Stimulated activated naive B cell treated with anti-CD40 and anti-IgM and Interleukin-4, amounts not matched to agents 10 μg/mL and 1 μg/mL and 100 μg/mL, for 72 hours (primary cell): ENCODE results near the gene KIF6.
A peak's percentile ranks its signal among the peaks of the same experiment; 100 is the strongest.

ENCODE experiments used
- ATAC-seq, 2 donors: fragments of 150-1000 bp; cut with Tn5 transposase; replicated peaks; 2 replicates each; pipeline ENCODE4 v1.10.0; 2021; ENCODE audit warnings: moderate library complexity in 1 of 2
- DNase-seq: peaks from one replicate; pipeline ENCODE4 v3.0.0; 2021
- H3K27ac Mint-ChIP-seq: one replicate; pipeline ENCODE4 v1.8.0; 2022; ENCODE audit warnings: mild to moderate bottlenecking, mixed read lengths
- H3K27me3 Mint-ChIP-seq, 2 donors: one replicate each; pipeline ENCODE4 v1.8.0; 2022; ENCODE audit warnings: mixed read lengths in 2 of 2
- H3K36me3 Mint-ChIP-seq, 2 donors: one replicate each; pipeline ENCODE4 v1.8.0; 2022; ENCODE audit warnings: mixed read lengths in 2 of 2, mild to moderate bottlenecking in 1 of 2
- H3K4me1 Mint-ChIP-seq, 2 donors: one replicate each; pipeline ENCODE4 v1.8.0; 2022; ENCODE audit warnings: mixed read lengths in 2 of 2, mild to moderate bottlenecking in 1 of 2
- H3K4me3 Mint-ChIP-seq, 2 donors: one replicate each; pipeline ENCODE4 v1.8.0; 2022; ENCODE audit warnings: mild to moderate bottlenecking in 2 of 2, mixed read lengths in 2 of 2, moderate library complexity in 1 of 2
- H3K9me3 Mint-ChIP-seq, 2 donors: one replicate each; pipeline ENCODE4 v1.8.0; 2022; ENCODE audit warnings: mixed read lengths in 2 of 2, mild to moderate bottlenecking in 1 of 2

KIF6 gene

DNA sequence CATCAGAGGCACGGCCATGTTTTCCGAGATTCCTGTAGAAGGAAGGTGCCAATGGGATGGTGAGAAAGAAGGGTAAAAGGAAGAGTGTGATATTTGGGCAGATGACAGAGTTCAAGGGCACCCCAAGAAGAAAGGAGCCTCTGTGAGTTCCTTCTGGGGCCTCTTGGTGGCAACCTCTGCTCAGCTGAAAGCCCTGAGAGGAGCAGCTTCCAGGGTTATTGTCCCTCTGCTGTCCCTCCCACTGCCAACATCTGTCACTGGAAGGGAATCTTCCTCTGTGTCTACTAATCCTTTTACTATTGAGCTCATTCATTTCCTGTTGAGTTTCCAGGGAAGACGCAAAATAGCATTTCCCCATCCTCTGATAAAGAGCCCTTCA is 362.7 kb downstream of the KIF6 start:
- peaks cover 0 to 21% of the 10 kb centered on the region in 2 donors for H3K27me3 Mint-ChIP-seq
- ATAC-seq (peak; percentile 60), DNase-seq (no peak)
- no peaks in the 10 kb centered on the region for H3K36me3 Mint-ChIP-seq
- peaks cover 6 to 17% of the 10 kb centered on the region in 2 donors for H3K4me1 Mint-ChIP-seq
- H3K27ac Mint-ChIP-seq = no peak overlapping the region
- no peaks in the 10 kb centered on the region for H3K9me3 Mint-ChIP-seq
- no peak overlapping the region for H3K4me3 Mint-ChIP-seq

DNA sequence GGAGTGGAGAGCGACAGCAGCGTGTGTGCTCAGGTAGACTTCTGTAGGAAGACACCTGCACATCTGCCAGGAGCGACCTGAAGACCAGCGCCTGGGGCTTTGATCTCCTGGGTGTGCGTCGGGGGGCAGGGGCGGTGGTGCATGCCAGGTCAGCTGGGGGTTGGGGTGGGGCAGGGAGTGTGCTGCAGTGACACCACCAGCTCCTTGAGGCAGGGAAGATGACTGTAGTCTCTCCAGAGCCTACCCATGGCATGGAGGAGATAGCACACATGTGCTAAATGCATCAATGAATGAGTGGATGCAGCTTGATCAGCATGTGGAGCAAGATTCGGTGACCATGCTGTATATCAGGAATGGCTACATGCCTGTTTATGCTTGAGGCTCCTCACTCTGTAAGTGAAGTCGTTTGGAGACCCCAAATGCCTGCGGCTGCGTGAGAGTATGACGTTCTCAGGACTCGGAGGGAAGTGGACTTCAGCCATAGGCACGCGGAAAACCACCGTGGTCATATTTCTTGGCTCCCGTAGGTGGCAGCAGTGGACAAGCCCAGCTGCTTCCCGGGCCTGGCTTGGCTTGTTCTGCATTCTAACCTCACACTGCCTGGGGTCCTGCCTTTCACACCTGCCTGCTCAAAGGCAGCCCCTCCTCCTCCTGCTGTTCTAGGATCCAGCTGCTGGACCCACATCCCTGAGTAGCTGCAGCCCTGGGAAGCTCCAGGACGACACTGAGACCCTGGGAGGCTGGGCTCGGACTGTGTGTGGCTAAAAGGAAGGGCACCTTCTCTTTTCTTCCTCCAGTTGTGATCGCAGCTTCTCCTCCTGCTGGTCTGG is 363.3 kb downstream of the KIF6 start:
- peaks cover 6 to 17% of the 10 kb centered on the region in 2 donors for H3K4me1 Mint-ChIP-seq
- peak; percentile 92 to 94 for ATAC-seq

DNA sequence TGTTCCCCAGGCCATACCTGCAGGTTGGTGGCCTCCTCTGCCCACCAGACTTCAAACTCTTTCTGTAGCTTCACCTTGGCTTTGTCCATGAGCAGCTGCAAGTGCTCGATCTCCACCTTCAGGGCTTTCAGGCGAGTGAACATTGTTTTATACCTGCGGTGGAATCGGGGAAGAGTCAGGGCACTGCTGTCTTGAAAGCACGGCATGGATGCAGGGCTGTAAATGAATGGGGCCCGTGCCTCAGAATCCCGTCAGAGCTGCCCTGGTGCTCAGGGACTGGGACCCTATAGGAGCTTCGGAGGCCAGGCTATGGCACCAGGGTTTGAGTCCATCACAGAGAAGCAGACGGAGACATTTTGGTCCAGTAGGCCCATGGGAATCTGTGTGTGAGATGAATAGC is 364.8 kb downstream of the KIF6 start:
- peaks cover 6 to 17% of the 10 kb centered on the region in 2 donors for H3K4me1 Mint-ChIP-seq
- H3K36me3 Mint-ChIP-seq = no peaks in the 10 kb centered on the region

More for the DNA sequence above, 363.3 kb downstream of the KIF6 start:
- peak; percentile 44 for DNase-seq
- peaks cover 0 to 21% of the 10 kb centered on the region in 2 donors for H3K27me3 Mint-ChIP-seq
- no peak overlapping the region for H3K27ac Mint-ChIP-seq
- H3K9me3 Mint-ChIP-seq = no peaks in the 10 kb centered on the region
- H3K36me3 Mint-ChIP-seq = no peaks in the 10 kb centered on the region
- no peak overlapping the region for H3K4me3 Mint-ChIP-seq

GRCh38 chr6:39357998-39358686 is 367.1 kb downstream of the KIF6 start:
- Mint-ChIP-seq H3K27me3 (peaks cover 0 to 12% of the 10 kb centered on the region in 2 donors), H3K4me1 (peaks cover 6 to 17% of the 10 kb centered on the region in 2 donors), H3K36me3 (no peaks in the 10 kb centered on the region), H3K9me3 (no peaks in the 10 kb centered on the region), H3K4me3 (no peak overlapping the region), H3K27ac (no peak overlapping the region)
- ATAC-seq (no peak), DNase-seq (no peak)

More for the DNA sequence above, 364.8 kb downstream of the KIF6 start:
- DNase-seq (no peak), ATAC-seq (no peak)
- no peak overlapping the region for H3K4me3 Mint-ChIP-seq
- peak overlapping the region; percentile 16 for H3K27ac Mint-ChIP-seq
- no peaks in the 10 kb centered on the region for H3K9me3 Mint-ChIP-seq
- peaks cover 0 to 18% of the 10 kb centered on the region in 2 donors for H3K27me3 Mint-ChIP-seq

DNA sequence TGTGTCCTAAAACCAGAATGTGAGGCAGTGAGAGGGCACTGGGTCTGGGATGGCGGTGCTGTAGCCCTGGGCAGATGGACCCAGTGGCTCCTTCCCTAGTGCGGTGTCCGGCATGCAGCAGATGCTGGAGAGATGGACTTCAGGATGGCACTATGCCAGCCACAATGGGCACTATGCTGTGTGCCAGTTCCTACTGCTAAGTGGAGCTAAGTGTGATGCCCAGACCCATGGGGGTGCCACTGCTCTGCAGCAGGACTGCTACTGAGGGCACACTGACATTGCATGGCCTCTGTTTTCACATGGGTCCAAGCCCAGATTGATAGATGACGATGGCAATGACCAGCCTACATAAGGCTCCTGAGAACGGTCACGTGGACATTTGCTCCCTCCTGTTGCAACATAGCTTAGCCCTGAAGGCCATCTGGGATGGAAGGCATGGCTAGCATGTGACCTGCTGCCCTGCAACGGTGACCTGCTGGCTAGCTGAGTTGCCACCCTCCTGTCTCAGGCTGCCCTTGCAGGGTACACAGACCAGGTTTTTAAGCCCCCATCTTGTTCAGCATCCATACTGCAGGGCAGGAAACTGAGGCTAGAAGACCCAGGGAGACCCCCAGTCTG is 371.4 kb downstream of the KIF6 start:
- DNase-seq (no peak), ATAC-seq (no peak)
- H3K27ac Mint-ChIP-seq = no peak overlapping the region
- H3K9me3 Mint-ChIP-seq = no peaks in the 10 kb centered on the region
- H3K4me1 Mint-ChIP-seq = no peaks in the 10 kb centered on the region
- H3K27me3 Mint-ChIP-seq = no peaks in the 10 kb centered on the region
- H3K4me3 Mint-ChIP-seq = no peak overlapping the region
- no peaks in the 10 kb centered on the region for H3K36me3 Mint-ChIP-seq

- H3K27ac Mint-ChIP-seq = no peak overlapping the region
Measured at GRCh38 chr6:39350723-39351505, 374.3 kb downstream of the KIF6 start.

GRCh38 chr6:39348740-39349139 is 376.5 kb downstream of the KIF6 start:
- Mint-ChIP-seq H3K27me3 (peaks cover 0 to 5% of the 10 kb centered on the region in 2 donors), H3K4me1 (peaks cover 7 to 11% of the 10 kb centered on the region in 2 donors), H3K9me3 (peaks cover 2 to 4% of the 10 kb centered on the region in 2 donors), H3K27ac (no peak overlapping the region), H3K4me3 (no peak overlapping the region), H3K36me3 (peaks cover 0 to 9% of the 10 kb centered on the region in 2 donors)
- DNase-seq (no peak), ATAC-seq (no peak)

More at GRCh38 chr6:39350723-39351505, 374.3 kb downstream of the KIF6 start:
- H3K9me3 Mint-ChIP-seq = no peaks in the 10 kb centered on the region
- no peak overlapping the region for H3K4me3 Mint-ChIP-seq
- H3K36me3 Mint-ChIP-seq = no peaks in the 10 kb centered on the region
- no peak for DNase-seq
- no peak for ATAC-seq
- H3K27me3 Mint-ChIP-seq = peaks cover 0 to 5% of the 10 kb centered on the region in 2 donors
- peaks cover 4 to 7% of the 10 kb centered on the region in 2 donors for H3K4me1 Mint-ChIP-seq

DNA sequence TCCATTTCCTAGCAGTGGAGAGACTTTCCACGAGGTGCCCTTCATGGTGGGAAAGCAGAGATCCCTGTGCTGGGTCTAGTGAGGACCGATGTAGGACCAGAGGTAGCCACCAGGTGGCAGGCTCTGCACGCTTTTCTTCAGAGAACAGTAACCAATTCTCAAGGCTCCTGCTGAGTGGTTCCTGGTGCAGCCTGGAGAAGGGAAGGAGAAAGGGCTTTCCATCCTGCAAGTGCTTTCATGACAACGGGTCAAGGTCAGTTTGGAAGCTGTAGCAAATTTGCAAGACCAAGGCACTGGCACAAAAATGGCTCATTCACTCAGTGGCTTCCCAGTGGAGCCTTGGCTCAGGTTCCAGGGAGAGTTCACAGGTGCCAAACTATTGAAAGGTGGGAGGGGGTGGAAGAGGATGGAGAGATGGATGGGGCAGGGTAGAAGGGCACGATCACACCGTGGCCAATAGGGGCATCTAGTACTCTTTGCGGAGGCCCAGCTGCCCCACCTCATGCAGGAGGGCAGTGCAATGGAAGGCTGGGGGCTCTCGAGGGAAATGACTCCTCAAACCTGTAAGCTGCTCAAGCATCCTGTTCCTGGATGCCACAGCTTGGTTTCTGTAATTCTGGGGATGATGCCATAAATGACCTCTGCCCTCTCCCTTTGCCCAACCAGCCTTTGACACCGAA is 377.2 kb downstream of the KIF6 start:
- Mint-ChIP-seq H3K9me3 (peaks cover 2 to 4% of the 10 kb centered on the region in 2 donors), H3K4me1 (peaks cover 7 to 17% of the 10 kb centered on the region in 2 donors), H3K27ac (no peak overlapping the region), H3K36me3 (peaks cover 0 to 10% of the 10 kb centered on the region in 2 donors), H3K27me3 (peaks cover 0 to 5% of the 10 kb centered on the region in 2 donors), H3K4me3 (no peak overlapping the region)
- peak; percentile 41 for DNase-seq
- peak; percentile 51 to 70 for ATAC-seq

- no peak for DNase-seq
- no peak overlapping the region for H3K4me3 Mint-ChIP-seq
- peaks cover 0 to 10% of the 10 kb centered on the region in 2 donors for H3K36me3 Mint-ChIP-seq
- peaks cover 0 to 5% of the 10 kb centered on the region in 2 donors for H3K27me3 Mint-ChIP-seq
- peaks cover 7 to 23% of the 10 kb centered on the region in 2 donors for H3K4me1 Mint-ChIP-seq
- no peak overlapping the region for H3K27ac Mint-ChIP-seq
- no peak for ATAC-seq
- peaks cover 2 to 4% of the 10 kb centered on the region in 2 donors for H3K9me3 Mint-ChIP-seq
Measured at GRCh38 chr6:39347206-39347605, 378.0 kb downstream of the KIF6 start.

GRCh38 chr6:39344821-39345280 is 380.4 kb downstream of the KIF6 start:
- peaks cover 0 to 10% of the 10 kb centered on the region in 2 donors for H3K36me3 Mint-ChIP-seq
- H3K27ac Mint-ChIP-seq = peak overlapping the region; percentile 94
- DNase-seq (no peak), ATAC-seq (no peak)
- peaks cover 0 to 5% of the 10 kb centered on the region in 2 donors for H3K27me3 Mint-ChIP-seq
- no peak overlapping the region for H3K4me3 Mint-ChIP-seq
- peaks cover 7 to 27% of the 10 kb centered on the region in 2 donors for H3K4me1 Mint-ChIP-seq
- H3K9me3 Mint-ChIP-seq = peaks cover 2 to 4% of the 10 kb centered on the region in 2 donors

DNA sequence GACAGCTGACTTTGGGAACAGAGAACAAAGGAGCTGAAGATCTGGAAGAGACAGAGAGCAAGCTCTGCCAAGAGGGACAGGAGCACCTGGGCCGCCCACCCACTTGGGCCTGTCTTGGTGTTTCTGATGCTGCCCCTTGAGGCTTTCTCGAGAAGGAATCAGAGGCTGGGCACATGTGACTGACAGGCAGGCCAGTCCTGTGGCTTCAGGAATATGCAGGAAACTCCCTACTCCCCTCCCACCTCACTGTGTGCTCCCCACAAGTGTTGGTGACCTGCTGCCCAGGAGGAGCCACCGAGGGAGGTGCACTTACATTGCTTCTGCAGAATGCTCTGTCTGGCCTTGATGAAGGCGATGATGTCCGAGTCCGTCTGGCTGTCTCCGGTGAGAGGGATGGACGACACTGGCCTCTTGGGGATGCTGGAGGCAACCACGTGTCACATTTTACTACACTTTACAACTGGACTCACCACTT is 381.8 kb downstream of the KIF6 start:
- H3K27me3 Mint-ChIP-seq = peaks cover 0 to 5% of the 10 kb centered on the region in 2 donors
- H3K27ac Mint-ChIP-seq = peak overlapping the region; percentile 94
- DNase-seq = no peak
- peaks cover 10 to 37% of the 10 kb centered on the region in 2 donors for H3K4me1 Mint-ChIP-seq
- peak overlapping the region; percentile 22 to 33 for H3K4me3 Mint-ChIP-seq
- peaks cover 0 to 10% of the 10 kb centered on the region in 2 donors for H3K36me3 Mint-ChIP-seq
- peaks cover 2 to 4% of the 10 kb centered on the region in 2 donors for H3K9me3 Mint-ChIP-seq
- ATAC-seq = peak; percentile 15 to 26

GRCh38 chr6:39342692-39343395 is 382.4 kb downstream of the KIF6 start:
- peak overlapping the region; percentile 94 for H3K27ac Mint-ChIP-seq
- peaks cover 0 to 3% of the 10 kb centered on the region in 2 donors for H3K27me3 Mint-ChIP-seq
- peaks cover 0 to 10% of the 10 kb centered on the region in 2 donors for H3K36me3 Mint-ChIP-seq
- H3K4me3 Mint-ChIP-seq = peak overlapping the region; percentile 22 to 33
- DNase-seq = peak; percentile 34
- peaks cover 2 to 4% of the 10 kb centered on the region in 2 donors for H3K9me3 Mint-ChIP-seq
- H3K4me1 Mint-ChIP-seq = peaks cover 13 to 39% of the 10 kb centered on the region in 2 donors
- peak; percentile 79 to 83 for ATAC-seq
